Parathyroid adenoma (tissue), 2 donors: ENCODE measurements around the gene MACROH2A1.

Experiments used
- H2AFZ ChIP-seq: fragments of 300-600 bp; sonication (generic); one replicate; pipeline ENCODE4 v1.7.0; 2017; ENCODE audit warnings: antibody characterized with exemption, mild to moderate bottlenecking
- H3K27ac ChIP-seq: fragments of 300-600 bp; sonication (generic); one replicate; pipeline ENCODE4 v1.7.0; 2017
- H3K27me3 ChIP-seq: fragments of 300-600 bp; sonication (generic); one replicate; pipeline ENCODE4 v1.7.0; 2017; ENCODE audit warnings: low read length; ENCODE audit not compliant: control insufficient read depth, insufficient read depth
- H3K36me3 ChIP-seq: fragments of 300-600 bp; sonication (generic); one replicate; pipeline ENCODE4 v1.7.0; 2017; ENCODE audit warnings: low read length; ENCODE audit not compliant: control insufficient read depth, insufficient read depth
- H3K4me1 ChIP-seq: fragments of 300-600 bp; sonication (generic); one replicate; pipeline ENCODE4 v1.7.0; 2017; ENCODE audit warnings: control low read depth
- H3K4me2 ChIP-seq: fragments of 300-600 bp; sonication (generic); one replicate; pipeline ENCODE4 v1.7.0; 2017; ENCODE audit warnings: low read length
- H3K4me3 ChIP-seq: fragments of 300-600 bp; sonication (generic); one replicate; pipeline ENCODE4 v1.7.0; 2017; ENCODE audit warnings: low read depth, low read length
- H3K79me2 ChIP-seq: fragments of 300-600 bp; sonication (generic); one replicate; pipeline ENCODE4 v1.7.0; 2017; ENCODE audit warnings: control low read depth
- H3K9ac ChIP-seq: fragments of 300-600 bp; sonication (generic); one replicate; pipeline ENCODE4 v1.7.0; 2017; ENCODE audit warnings: mild to moderate bottlenecking
- H3K9me3 ChIP-seq: fragments of 300-600 bp; sonication (generic); one replicate; pipeline ENCODE4 v1.7.0; 2017; ENCODE audit warnings: low read length; ENCODE audit not compliant: control insufficient read depth
- CTCF ChIP-seq: fragments of 300-600 bp; sonication (generic); IDR thresholded peaks from one replicate; pipeline ENCODE4 v1.7.0; 2017; ENCODE audit warnings: antibody characterized with exemption, mild to moderate bottlenecking
- donor health status: primary hyperparathyroidism.

MACROH2A1 gene

DNA sequence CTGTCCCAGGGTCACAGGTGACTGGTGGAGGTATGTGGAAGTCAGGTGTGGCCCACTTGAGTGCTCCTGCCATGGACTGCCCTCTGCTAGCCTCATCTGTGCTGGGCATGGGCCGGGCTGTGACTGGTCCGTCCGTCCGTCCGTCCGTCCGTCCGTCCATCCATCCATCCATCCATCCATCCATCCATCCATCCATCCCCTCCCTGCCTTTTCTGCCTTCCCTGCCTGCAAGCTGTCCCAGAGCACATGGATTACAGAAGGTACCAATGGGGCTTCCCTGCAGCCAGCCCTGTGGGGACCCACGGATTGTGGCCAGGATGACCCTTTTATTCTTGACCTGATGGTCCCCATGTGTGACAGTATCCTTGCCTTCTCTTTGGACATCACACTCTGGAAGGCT lies 92.5 kb downstream of the MACROH2A1 start:
- H3K9me3 ChIP-seq, result no peaks in the 10 kb centered on the region
- no peaks in the 10 kb centered on the region for H3K36me3 ChIP-seq
- H3K27me3 ChIP-seq, result no peaks in the 10 kb centered on the region
- H3K4me3 ChIP-seq, result no peak overlapping the region
- H3K4me2 ChIP-seq, result no peak overlapping the region
- TF ChIP-seq CTCF, result no peak
- H3K27ac ChIP-seq, result no peak overlapping the region
- no peaks in the 10 kb centered on the region for H3K4me1 ChIP-seq
- H3K9ac ChIP-seq, result no peak overlapping the region
- H3K79me2 ChIP-seq, result no peaks in the 10 kb centered on the region
- H2AFZ ChIP-seq, result no peak overlapping the region

DNA sequence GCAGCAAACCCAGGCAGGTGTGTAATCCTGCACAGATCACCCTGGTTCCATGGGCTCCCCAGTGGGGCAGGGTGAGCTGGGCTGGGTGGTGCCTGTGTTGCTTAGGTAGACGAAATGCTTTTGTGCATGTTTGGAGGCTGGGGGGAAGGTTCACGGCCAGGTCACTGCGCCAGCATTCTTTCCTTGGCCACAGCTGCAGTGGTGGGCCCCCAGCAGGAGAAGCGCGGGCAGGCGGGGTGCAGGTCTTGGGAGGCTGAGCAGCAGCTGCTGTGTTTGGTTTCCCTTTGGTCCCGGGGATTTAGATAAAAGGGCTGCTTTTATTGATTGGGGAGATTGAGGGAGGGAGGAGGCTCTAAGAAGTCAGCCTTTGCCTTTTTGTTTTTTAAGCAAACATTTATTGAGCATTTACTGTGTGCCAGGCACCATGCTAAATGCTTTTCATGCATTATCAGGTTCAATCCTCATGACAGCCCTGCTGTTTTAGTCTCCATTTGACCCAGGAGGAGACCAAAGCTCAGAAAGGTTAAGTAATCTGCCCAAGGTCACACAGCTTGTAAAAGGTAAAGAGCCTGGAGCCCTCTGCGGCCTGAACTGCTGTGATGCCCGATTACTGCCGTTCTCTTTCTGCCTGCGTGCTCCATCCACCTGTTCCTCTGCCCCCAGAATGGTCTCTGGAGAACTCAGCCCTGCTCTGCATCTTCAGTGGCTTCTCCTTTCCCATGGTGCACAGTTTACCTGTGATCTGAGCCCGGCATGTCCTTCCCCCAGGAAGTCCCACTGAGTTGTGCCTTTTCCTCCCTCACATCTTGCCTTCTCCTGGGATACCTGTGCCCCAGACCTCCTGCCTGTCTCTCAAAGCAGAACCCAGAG lies 94.4 kb downstream of the MACROH2A1 start:
- Histone ChIP-seq H2AFZ (no peak overlapping the region), H3K79me2 (no peaks in the 10 kb centered on the region), H3K4me2 (no peak overlapping the region), H3K36me3 (no peaks in the 10 kb centered on the region), H3K9me3 (no peaks in the 10 kb centered on the region), H3K27ac (no peak overlapping the region), H3K9ac (no peak overlapping the region), H3K4me3 (no peak overlapping the region), H3K4me1 (no peaks in the 10 kb centered on the region), H3K27me3 (no peaks in the 10 kb centered on the region)
- TF ChIP-seq CTCF, result no peak

DNA sequence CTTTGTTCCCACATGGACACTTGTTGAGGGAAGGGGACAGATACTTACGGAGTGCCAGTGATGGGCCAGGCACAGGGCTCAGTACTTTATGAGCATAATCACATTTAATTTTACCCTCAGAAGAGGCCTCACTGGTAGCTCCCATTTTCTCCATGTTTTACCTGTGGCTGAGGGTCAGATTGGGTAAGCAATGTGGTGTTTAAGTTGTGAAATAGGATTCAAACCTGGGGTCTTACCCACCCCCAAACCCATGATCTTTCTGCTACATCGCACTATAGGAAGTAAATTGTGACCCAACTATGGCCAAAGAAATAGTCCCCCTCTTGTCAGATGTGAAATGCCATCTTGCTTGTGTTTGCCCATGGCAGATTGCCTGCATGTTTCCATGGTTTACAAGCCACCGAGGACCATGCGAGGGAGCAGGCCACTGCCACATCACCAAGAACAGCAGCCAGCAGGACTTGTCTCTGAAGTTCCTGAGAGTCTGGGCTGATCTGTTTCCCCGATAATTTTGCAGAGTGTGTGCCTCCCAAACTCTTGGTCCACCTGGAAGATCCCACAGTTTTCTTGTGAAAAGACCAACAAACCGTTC lies 95.4 kb downstream of the MACROH2A1 start:
- Histone ChIP-seq H3K36me3 (no peaks in the 10 kb centered on the region), H3K27me3 (no peaks in the 10 kb centered on the region), H3K27ac (no peak overlapping the region), H2AFZ (no peak overlapping the region), H3K79me2 (no peaks in the 10 kb centered on the region), H3K4me1 (no peaks in the 10 kb centered on the region), H3K4me2 (no peak overlapping the region), H3K9me3 (no peaks in the 10 kb centered on the region), H3K9ac (no peak overlapping the region), H3K4me3 (no peak overlapping the region)
- no peak for TF ChIP-seq CTCF

DNA sequence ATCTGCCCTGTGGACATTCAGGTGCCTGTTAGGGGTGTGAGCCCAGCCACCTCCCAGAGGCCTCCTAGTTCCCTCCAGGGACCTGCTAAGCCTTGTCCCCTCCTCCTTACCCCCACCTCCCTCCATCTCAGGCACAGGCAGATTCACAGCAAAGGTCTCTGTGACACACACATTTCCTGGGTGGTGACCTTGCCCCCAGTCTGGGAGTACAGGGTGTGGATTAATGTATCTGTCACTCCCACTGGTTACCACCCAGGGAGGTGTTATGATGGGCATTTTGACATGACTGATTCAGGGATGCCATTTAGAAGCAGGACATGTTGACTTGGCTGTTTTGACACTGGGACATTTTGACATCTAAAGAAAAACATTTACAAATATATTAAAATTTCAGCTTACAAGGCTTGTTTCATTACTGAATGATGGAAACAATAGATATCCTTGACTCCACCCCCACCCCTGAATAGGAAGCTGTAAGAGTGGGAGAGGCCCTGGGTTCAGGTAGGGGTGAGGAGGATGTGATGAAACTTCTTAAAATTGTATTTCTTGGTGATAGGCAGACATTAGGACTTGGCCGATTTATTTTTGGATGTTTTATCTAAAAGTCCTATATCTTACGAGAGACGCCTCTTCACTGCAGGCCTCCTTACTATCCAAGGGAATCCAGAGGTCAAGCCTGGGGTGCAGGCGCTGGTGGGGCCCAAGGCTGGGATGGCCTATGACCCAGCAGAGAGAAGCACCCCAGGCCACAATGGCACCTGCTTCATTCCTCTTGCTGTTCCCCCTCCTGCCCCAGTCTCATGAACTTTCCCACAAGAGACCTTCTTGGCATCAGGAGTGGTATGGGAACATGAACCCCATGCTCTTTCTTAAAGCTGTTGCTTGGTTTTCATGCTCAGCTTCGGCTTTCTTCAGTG lies 101.9 kb downstream of the MACROH2A1 start:
- Histone ChIP-seq H2AFZ (no peak overlapping the region), H3K9me3 (no peaks in the 10 kb centered on the region), H3K4me1 (no peaks in the 10 kb centered on the region), H3K27me3 (no peaks in the 10 kb centered on the region), H3K27ac (no peak overlapping the region), H3K79me2 (no peaks in the 10 kb centered on the region), H3K36me3 (no peaks in the 10 kb centered on the region), H3K4me2 (no peak overlapping the region), H3K4me3 (no peak overlapping the region), H3K9ac (no peak overlapping the region)
- TF ChIP-seq CTCF, result no peak
